ENCODE measurements around the gene SPEG.

DNA sequence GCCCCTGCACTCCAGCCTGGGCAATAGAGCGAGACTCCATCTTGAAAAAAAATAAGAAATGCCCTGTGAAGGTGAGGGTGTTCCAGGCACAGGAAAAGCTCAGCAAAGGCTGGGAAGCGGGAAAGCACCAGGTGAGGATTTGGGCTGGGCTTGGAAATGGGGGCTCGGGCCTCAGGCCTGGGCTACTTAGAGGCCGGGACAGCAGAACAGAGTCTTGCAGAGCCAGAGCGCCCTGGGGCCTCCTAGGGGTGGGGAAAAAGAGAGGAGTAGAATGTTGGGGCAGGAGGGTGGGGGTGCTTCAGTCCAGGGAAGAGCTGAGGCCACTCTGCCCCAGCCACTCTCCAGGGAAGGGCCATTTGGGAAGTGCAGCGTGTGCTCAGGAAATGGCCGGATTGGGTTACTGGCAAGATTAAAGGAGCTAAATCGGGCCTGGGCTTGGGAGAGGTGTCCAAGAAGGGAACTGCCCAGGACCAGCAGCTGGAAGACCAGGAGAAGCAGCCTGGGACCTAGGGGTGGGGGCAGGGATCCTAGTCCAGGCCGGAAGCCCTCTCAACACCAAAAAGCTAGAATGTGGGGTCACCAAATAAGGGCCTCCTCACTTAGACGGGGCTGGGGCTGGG, 30.2 kb upstream of the SPEG start:
- TF ChIP-seq, protein P1, sequence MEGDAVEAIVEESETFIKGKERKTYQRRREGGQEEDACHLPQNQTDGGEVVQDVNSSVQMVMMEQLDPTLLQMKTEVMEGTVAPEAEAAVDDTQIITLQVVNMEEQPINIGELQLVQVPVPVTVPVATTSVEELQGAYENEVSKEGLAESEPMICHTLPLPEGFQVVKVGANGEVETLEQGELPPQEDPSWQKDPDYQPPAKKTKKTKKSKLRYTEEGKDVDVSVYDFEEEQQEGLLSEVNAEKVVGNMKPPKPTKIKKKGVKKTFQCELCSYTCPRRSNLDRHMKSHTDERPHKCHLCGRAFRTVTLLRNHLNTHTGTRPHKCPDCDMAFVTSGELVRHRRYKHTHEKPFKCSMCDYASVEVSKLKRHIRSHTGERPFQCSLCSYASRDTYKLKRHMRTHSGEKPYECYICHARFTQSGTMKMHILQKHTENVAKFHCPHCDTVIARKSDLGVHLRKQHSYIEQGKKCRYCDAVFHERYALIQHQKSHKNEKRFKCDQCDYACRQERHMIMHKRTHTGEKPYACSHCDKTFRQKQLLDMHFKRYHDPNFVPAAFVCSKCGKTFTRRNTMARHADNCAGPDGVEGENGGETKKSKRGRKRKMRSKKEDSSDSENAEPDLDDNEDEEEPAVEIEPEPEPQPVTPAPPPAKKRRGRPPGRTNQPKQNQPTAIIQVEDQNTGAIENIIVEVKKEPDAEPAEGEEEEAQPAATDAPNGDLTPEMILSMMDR (conservative IDR thresholded peaks at IDR 0.05; ENCODE audit: low read depth in 2 of 2): no peak
- no peak for TF ChIP-seq EZH2 (IDR thresholded peaks at IDR 0.05; ENCODE audit: low read depth, unreplicated experiment)
- TF ChIP-seq NANOG (IDR thresholded peaks at IDR 0.05; ENCODE audit: borderline replicate concordance): no peak
- no peak for TF ChIP-seq POLR2AphosphoS5 (IDR thresholded peaks at IDR 0.05; ENCODE audit: low read depth)
- TF ChIP-seq EZH2phosphoT487 (IDR thresholded peaks at IDR 0.05; ENCODE audit: unreplicated experiment): no peak
- no peak for TF ChIP-seq STAT1 (IDR thresholded peaks at IDR 0.05; ENCODE audit: unreplicated experiment)
- no peak for TF ChIP-seq ZNF331 (CRISPR knock-in tag; IDR thresholded peaks at IDR 0.05; ENCODE audit: low read depth)
- TF ChIP-seq CREB1 (CRISPR knock-in tag; IDR thresholded peaks at IDR 0.05; ENCODE audit: low read depth): no peak
- TF ChIP-seq, protein P2, sequence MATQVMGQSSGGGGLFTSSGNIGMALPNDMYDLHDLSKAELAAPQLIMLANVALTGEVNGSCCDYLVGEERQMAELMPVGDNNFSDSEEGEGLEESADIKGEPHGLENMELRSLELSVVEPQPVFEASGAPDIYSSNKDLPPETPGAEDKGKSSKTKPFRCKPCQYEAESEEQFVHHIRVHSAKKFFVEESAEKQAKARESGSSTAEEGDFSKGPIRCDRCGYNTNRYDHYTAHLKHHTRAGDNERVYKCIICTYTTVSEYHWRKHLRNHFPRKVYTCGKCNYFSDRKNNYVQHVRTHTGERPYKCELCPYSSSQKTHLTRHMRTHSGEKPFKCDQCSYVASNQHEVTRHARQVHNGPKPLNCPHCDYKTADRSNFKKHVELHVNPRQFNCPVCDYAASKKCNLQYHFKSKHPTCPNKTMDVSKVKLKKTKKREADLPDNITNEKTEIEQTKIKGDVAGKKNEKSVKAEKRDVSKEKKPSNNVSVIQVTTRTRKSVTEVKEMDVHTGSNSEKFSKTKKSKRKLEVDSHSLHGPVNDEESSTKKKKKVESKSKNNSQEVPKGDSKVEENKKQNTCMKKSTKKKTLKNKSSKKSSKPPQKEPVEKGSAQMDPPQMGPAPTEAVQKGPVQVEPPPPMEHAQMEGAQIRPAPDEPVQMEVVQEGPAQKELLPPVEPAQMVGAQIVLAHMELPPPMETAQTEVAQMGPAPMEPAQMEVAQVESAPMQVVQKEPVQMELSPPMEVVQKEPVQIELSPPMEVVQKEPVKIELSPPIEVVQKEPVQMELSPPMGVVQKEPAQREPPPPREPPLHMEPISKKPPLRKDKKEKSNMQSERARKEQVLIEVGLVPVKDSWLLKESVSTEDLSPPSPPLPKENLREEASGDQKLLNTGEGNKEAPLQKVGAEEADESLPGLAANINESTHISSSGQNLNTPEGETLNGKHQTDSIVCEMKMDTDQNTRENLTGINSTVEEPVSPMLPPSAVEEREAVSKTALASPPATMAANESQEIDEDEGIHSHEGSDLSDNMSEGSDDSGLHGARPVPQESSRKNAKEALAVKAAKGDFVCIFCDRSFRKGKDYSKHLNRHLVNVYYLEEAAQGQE (IDR thresholded peaks at IDR 0.05; ENCODE audit: unreplicated experiment): no peak
- TF ChIP-seq JUNB (IDR thresholded peaks at IDR 0.05; ENCODE audit: unreplicated experiment): no peak
- no peak for TF ChIP-seq ETS1 (IDR thresholded peaks at IDR 0.05)

Measured in GM23338 (cell line).